Fibroblast of skin of scalp (primary cell): ENCODE measurements around the gene GLYATL1. TPM values are rescaled to one million over a fixed set of nuclear protein-coding genes. Genes with fewer than 3 reads are reported as not detected.
A peak's percentile ranks its signal among the peaks of the same experiment; 100 is the strongest.

Experiments
- DNase-seq: peaks from one replicate; pipeline ENCODE4 v3.0.0-alpha.2; 2013
- polyA plus RNA-seq, 2 experiments: library from polyadenylated mRNA; unstranded; fragments of 120-200 nt; gene quantifications; one replicate each; pipeline ENCODE4 v1.2.1, GENCODE V29; 2013; ENCODE audit not compliant: insufficient read length in 2 of 2

The GLYATL1 gene
- 1.3 TPM for polyA plus RNA-seq (2013, experiment 1 of 2; ENCODE audit: insufficient read length)
- polyA plus RNA-seq (2013, experiment 2 of 2; ENCODE audit: insufficient read length) = 1.8 TPM

- no peak for DNase-seq
Observed at GRCh38 chr11:58939277-58939676, at the start of gene GLYATL1. TSS of gene GLYATL1 (plus strand) at chr11:58939488. CDS start at chr11:58947088, 7,600 bp downstream.

DNA sequence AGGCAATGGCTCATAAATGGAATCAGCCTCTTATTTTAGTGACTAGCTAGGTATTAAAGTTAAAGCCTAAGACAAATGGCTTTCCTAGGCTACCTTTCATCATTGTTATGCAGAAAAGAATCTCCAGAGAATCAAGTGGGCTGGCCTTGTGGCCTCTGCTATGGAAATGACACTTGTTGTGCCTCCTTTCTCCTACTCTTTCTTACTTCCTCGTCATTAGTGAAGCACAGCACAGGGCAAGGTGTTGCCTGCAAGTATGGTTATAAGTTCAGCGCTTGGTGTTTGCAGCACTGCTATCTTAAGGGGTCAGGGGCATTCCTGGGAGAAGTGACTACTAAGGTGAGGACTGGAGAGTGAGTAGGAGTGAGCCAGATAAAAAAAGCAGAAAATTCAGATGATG is 45.4 kb upstream of the GLYATL1 start:
- DNase-seq = no peak

- DNase-seq = peak; percentile 22
Observed at GRCh38 chr11:58898106-58898505, 41.2 kb upstream of the GLYATL1 start.

GRCh38 chr11:58900479-58901420 is 38.5 kb upstream of the GLYATL1 start:
- peak; percentile 85 for DNase-seq

DNA sequence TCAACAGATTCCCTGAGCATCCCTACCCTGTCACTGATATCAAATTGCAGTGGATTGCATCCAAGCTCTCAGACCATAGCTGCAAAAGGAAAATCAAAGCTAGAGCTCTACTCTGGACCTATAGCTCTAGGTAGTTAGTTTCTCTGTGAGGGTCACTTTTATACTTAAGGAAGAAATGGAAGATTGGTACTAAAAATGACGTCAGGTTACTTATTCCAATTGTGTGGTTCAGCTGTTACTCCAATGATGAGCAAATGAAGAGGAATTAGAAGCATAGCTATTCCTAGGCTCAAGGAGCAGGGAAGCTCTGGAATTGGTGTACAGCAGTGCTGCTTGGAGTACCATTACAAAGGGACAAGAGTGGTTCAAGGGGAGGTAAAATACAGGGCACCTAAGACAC is 36.4 kb upstream of the GLYATL1 start:
- no peak for DNase-seq

- peak; percentile 74 for DNase-seq
Observed at GRCh38 chr11:58905011-58905720, 34.1 kb upstream of the GLYATL1 start.

- DNase-seq = peak; percentile 95
Observed at GRCh38 chr11:58905721-58906547, 33.4 kb upstream of the GLYATL1 start.

GRCh38 chr11:58907780-58908179 is 31.5 kb upstream of the GLYATL1 start:
- DNase-seq = no peak

- no peak for DNase-seq
Observed at GRCh38 chr11:58912124-58912523, 27.2 kb upstream of the GLYATL1 start.

DNA sequence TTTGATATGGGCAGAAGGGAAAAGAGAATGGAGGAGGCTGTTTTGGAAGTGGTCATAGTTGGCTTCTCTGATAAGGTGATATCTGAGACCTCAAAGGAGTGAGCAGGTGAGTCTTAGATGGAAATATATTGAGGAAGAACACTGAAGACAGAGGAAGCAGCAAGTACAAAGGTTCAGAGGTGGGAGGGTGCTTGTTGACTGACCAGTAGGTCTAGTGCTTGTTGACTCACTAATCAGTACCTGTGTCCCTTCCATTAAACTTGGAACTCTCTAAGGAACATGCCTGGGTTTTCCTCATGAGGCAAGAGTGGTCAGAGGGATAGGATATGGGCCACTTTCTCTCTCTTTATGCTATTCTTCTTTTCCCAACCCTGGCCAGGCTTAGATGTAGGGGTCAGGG is 25.6 kb upstream of the GLYATL1 start:
- DNase-seq = no peak

DNA sequence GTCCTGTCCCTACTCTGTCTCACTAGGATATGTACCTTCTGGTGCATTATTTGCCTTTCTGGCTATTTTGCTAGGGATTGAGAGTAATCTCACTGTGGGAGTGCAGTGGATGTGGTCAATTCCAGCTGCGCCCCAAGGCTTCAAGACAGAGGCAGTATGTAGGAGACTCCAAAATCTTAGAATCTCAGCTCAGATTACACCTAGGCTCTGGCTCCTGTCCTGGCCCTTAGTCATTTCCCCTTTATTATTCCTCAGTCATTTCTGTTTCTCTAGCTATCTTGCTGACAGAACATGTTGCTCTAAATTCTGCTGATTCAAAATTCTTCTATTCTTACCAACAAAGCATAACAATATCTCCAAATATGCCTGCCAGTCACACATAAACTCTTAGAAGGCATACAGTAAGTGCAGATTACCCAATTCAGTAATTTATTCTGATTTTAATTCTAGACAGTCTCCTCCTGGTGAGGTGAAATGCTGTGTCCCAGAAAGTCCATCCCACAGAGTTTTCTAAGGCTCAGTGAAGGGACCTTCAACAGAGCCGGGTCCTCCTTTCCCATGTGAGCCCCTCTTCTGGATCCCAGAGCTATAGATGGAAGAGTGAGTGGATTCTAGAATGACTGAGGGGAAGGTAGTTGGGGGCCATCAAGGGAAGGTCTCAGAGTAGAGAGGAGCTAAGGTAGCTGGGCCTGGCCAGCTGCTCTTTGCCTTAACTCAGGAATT is 24.3 kb upstream of the GLYATL1 start:
- DNase-seq = no peak

DNA sequence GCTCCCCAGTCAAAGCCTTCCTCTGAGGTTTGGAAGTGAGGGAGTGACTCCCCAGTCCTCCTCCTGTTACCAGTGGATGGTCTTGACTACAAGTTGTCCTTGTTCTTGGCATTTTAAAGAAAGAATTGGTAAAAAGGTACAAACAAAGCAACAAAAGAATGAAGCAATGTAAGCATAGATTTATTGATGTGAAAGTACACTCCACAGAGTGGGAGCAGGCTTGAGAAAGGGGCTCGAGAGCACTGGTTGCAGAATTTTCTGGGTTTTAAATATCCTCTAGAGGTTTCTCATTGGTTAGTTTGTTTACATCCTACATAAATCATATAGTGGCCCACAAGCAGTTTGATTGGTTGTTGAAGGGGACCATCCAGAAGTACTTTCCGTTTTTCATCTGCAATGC is 22.7 kb upstream of the GLYATL1 start:
- no peak for DNase-seq

DNA sequence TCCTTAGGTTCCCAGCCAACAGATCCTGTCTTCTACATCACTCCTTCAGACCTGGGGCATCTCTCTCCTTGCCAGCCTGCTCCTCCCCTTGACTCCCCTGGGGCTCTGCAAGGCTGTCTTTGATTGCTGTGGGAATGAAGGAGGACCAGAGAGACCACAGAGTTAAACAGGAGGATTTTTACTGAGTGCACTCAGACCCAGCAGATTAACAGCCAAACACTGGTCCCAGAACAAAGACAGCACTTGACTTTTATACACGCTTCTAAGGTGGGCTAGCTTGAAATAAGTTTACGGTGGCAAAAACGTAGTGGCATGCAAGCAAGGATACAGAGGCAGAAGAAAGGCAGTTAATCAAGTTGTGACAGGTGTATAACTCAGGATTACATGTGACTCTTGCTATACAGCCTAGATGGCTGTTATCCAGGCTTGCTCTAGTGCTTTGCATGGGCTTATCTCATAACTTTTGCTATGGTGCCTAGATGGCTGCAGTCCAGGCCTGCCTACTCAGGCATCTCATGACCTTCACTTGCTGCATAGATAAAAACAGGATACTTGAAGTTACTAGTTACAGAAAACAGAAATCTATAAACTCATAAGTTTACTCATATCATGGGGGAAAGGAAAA is 22.0 kb upstream of the GLYATL1 start:
- no peak for DNase-seq

DNA sequence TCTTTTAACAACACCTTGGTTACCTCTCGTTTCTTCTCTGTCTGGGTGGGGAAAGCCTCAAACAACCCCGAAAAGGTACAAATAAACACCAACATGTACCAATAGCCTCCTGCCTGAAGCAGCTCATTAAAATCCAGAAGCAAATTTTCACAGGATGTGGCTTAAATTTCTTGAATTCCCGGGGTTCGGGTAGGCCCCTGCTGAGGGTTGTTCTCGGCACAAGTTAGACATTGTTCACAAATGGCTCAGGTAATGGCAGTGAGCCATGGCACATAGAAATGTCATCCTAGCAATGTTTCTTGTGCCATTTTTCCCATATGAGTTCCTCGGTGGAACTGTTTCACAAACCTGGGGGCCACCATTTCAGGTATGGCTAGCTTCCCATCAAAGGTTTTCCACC is 19.7 kb upstream of the GLYATL1 start:
- peak; percentile 47 for DNase-seq

DNA sequence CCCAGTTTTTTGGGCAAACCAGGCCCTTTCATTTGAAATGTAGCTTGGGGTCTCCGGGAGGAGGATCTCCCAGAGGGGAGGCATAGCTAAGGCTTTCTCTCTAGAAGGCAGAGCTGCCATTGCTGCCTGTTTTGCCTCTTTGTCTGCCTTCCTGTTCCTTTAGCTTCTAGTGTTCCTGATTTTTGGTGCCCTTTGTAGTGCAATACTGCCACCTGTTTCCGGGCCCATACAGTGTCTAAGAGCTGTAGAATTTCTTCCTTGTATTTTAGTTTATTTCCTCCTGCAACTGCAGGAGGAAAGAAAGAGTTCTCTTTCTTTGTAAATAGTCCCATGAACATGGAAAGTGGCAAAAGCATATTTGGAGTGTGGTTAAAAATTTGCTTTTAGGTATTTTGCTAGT is 19.3 kb upstream of the GLYATL1 start:
- DNase-seq = no peak

DNA sequence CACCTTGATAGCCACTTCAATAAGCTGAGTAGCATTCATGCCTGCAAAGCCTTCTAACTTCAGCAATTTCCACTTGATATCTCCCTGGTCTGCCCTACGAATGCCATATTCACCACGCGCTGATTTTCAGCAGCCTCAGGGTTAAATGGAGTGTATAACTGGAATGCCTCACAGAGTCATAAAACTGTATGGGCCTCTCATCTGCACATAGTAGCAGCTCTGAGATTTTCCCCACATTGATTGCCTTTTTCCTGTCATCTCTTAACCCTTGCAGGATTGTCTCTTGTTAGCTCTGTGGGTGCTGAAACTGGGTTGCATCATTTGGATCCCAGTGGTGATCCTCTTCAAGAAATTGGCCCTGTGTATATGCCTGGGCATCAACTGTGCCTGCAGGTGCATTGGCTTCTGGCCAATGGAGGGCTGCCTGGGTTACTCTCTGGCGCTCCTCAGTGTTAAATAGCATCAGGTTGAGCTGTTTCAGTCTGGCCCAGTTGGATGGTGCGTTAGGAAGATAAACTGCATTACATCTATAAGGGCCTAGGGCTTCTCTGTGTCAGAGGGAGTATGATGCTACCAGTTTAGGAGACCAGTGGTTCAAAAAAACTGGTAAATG is 17.4 kb upstream of the GLYATL1 start:
- no peak for DNase-seq

DNA sequence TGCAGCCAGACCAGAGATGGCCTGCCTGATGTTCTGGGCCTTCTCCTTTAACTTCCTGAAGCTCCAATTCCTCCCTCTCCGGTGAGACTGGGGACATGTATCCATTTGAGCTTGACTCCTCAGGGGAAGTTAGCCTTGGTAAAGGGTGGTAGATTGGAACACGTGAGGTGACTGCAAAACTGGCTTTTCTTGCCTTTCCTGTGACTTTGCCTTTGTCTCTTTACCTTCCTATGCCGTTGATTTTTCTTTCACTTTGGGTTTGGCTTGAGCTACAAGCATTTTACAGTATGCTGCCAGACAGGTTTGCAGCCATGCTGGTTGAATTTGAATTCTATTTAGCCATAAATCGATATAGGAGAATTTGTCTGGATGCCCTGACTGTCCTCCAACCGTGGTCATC is 16.8 kb upstream of the GLYATL1 start:
- DNase-seq = no peak

GRCh38 chr11:58923300-58923788 is 15.9 kb upstream of the GLYATL1 start:
- DNase-seq = peak; percentile 34

DNA sequence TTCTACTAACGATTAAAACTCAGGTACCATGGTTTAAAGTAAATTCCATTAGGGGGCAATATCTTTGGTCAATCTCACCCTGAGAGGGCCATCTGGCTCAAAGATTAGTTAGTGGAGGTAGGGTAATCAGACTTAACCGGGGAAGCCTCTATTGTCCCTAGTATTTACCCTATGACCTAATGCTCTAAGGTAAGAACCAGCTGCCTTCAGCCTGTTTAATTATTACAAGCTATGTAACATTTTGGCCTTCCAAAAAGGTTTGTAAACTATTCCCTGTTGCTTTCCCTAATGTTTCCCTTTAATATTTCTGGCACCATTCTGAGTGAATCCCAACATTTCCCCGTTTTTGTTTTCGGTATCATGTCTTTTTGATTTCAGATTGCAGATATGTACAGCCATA is 15.1 kb upstream of the GLYATL1 start:
- no peak for DNase-seq

DNA sequence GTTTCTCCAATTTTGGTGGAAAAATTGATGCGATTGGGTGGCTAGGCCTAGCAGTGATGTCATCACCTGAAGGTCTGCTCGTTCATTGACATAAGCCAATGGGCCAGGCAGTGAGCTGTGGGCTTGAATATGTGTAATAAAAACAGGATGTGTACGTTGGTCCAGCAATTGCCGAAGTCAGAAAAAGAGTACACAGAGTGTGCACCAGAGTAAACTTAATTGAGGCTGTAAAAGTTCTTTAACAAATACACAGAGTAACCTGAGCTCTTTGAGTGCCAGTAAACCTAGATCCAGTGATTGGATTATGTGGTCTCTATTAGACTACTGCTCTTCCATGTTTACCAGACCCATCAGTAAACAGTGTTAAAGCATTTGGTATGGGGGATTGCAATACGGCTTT is 13.0 kb upstream of the GLYATL1 start:
- no peak for DNase-seq

DNA sequence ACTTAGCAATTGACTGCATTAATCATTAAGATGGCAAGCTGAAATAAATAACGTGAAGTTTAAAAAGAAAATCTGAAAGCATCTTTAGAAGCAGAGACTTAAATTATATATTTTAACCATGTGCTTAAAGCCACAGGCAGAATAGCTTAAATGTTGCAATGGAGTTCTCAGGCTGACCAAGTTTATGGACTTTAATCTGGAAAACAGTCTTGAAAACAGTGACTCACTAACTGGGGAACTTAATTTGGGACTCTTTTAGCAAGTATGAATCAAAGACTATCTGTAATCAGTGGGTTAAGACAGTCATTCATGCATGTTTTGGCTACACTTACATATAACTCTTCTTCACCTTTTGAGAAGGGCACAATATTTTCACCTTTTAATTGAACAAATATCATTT is 12.6 kb upstream of the GLYATL1 start:
- DNase-seq = peak; percentile 27
